Measurements from ENCODE around the gene EDC3.

- TF ChIP-seq POLR2A (IDR thresholded peaks at IDR 0.05; ENCODE audit: low read depth, low read length) (no peak), MAFK (IDR thresholded peaks at IDR 0.05; ENCODE audit: low read depth, low read length) (no peak), CTCF (conservative IDR thresholded peaks at IDR 0.05; ENCODE audit: low read depth, low read length) (no peak), RFX5 (IDR thresholded peaks at IDR 0.05; ENCODE audit: low read depth, low read length) (no peak), SMC3 (IDR thresholded peaks at IDR 0.05; ENCODE audit: low read depth, low read length) (no peak), NFE2L2 (IDR thresholded peaks at IDR 0.05; ENCODE audit: low read depth, low read length) (no peak), RAD21 (IDR thresholded peaks at IDR 0.05; ENCODE audit: low read length) (no peak), BHLHE40 (IDR thresholded peaks at IDR 0.05; ENCODE audit: low read depth, low read length) (no peak), ELK1 (IDR thresholded peaks at IDR 0.05; ENCODE audit: borderline replicate concordance, low read depth, low read length) (no peak), FOS (IDR thresholded peaks at IDR 0.05; ENCODE audit: low read depth, low read length) (no peak)
Observed at GRCh38 chr15:74630284-74631086, 65.3 kb downstream of the EDC3 start.

Measured in IMR-90 (cell line).